Ovary (tissue), 9 donors: ENCODE data around the gene CD4. TPM values are rescaled to one million over a fixed set of nuclear protein-coding genes. Genes with fewer than 3 reads are reported as not detected.

ENCODE experiments used
- DNase-seq, 5 donors: peaks; one replicate each; pipeline ENCODE4 v3.0.0-alpha.2; 2019 to 2020
- H3K27ac ChIP-seq, 2 donors: fragments of 200-600 bp; one replicate each; pipeline versions ENCODE4 v1.5.1 to v1.8.0; 2019 to 2022
- H3K27me3 ChIP-seq: fragments of 200-600 bp; one replicate; pipeline ENCODE4 v1.8.0; 2022
- H3K36me3 ChIP-seq: fragments of 200-600 bp; sonication (generic); one replicate; pipeline ENCODE4 v1.5.1; 2019
- H3K4me1 ChIP-seq: one replicate; pipeline ENCODE4 v1.8.1; 2013; ENCODE audit warnings: mild to moderate bottlenecking, moderate library complexity; ENCODE audit not compliant: insufficient read depth
- H3K4me3 ChIP-seq: fragments of 200-600 bp; sonication (generic); one replicate; pipeline ENCODE4 v1.5.1; 2017
- H3K9me3 ChIP-seq, 2 donors: fragments of 200-600 bp in 1 of 2; sonication (generic) in 1 of 2; one replicate each; pipeline versions ENCODE4 v1.5.1 to v1.8.1; 2013 to 2019; ENCODE audit warnings: mild to moderate bottlenecking in 1 of 2, moderate library complexity in 1 of 2
- EP300 ChIP-seq: sonication (generic); formaldehyde crosslinking; IDR thresholded peaks from one replicate; pipeline ENCODE4 v1.6.1; 2017; ENCODE audit warnings: antibody characterized with exemption
- POLR2A ChIP-seq: fragments of 450-650 bp; IDR thresholded peaks from one replicate; pipeline ENCODE4 v1.6.1; 2017; ENCODE audit warnings: antibody characterized with exemption, mild to moderate bottlenecking, moderate library complexity
- WGBS, 3 donors: extraction: QIAGEN DNeasy Blood & Tissue Kit in 1 of 3; methylation state at CpG; one replicate each; pipeline versions ENCODE4 v1.1.5 to v1.1.7; 2013 to 2017; 5-methylcytosine and 5-hydroxymethylcytosine counted together
- intact Hi-C, 4 donors: fragments of 100-400 bp; cut with DNase I; formaldehyde crosslinking; loops; one replicate each; pipeline versions ENCODE4 v1.11.0 to v1.15.1; 2022 to 2023
- polyA plus RNA-seq, 2 donors: library from polyadenylated mRNA; stranded (reverse); fragments of 200-250 nt in 1 of 2; fragments of 350-450 nt in 1 of 2; fragmentation: Illumina TruSeq in 1 of 2; extraction: RNeasy Lipid Tissue Mini Kit (QIAGEN cat#74804) in 1 of 2; gene quantifications; one replicate each; pipeline ENCODE4 v1.2.3, GENCODE V29; 2013 to 2014
- total RNA-seq, 7 donors: library from RNA; depleted of rRNA in 2 of 7; stranded (reverse); fragments of >200 nt in 2 of 7; fragmentation: NEBNext Ultra II Directional in 3 of 7; extraction: Animal tissue kit (Norgen Biotek cat#: 25700) in 3 of 7; gene quantifications; one replicate each; pipeline versions ENCODE4 v1.1.0 to v1.2.4, GENCODE V29; 2016 to 2023
- TF ChIP-seq, protein P1 (sequence below), 3 donors: fragments of 450-650 bp in 2 of 3; fragments of 200-600 bp in 1 of 3; IDR thresholded peaks; one replicate each; pipeline versions ENCODE4 v1.5.1 to v1.8.0; 2016 to 2022; ENCODE audit warnings: antibody characterized with exemption in 3 of 3, mild to moderate bottlenecking in 1 of 3
- donor health status: DM: no; HTN: no; CAD: no; lungs with moderate emphysema.
- donor health status: DM: no; HTN: no; CAD: no.
- donor health status: Bipolar disorder and iron deficiency.
- donor health status: DM: yes; HTN: yes; CAD: no.
- donor health status: DM: no; HTN: no; CAD: no.
- donor health status: DM: yes; HTN: yes; CAD: no.

CD4 gene
- total and polyA plus RNA-seq, 9 donors = 2.1 to 40.2 (median 10.3) TPM

DNA sequence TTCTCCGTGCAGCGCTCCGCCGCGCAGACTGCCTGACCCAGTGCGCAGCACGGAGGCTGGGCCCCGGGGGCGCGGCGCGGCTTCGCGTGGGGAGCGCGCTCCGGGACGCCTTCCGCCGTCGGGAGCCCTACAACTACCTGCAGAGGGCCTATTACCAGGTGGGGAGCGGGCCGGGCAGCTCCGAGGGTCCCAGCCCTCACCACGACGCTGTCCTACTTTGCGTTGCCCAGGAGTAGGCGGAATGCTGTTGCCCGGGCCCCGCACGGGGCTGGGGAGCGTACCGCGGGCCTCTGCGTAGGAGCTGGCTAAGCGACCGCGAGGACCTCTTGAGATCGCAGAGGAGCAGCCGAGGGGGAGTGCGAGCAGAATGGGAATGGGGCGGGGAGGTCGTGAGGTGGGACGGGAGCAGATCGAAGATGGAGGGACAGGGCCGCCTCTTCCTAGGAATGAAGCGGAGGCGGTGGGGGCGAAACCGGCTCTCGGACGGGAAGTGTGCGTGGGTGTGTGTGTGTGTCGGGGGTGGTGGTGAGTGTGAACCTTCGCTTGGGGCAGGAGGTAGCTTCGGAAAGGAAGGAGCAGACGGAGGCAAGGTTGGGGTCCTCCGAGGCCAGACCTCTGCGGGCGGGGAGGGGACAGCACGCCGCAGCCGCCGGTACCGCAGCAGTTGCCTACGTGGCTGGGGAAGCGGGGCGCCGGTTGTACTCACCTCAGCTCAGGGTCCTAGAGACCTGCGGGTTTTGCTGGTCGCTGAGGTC is 39.6 kb downstream of the CD4 start:
- intact Hi-C loops = loop anchor here in 3 of 4 donors (5.0 kb wide), 3 partner anchors 77 to 212 kb away; partner anchors contain the start of gene MLF2 (in 2 of the 3)
- peak; percentile 64 to 76 (median 69) for DNase-seq

DNA sequence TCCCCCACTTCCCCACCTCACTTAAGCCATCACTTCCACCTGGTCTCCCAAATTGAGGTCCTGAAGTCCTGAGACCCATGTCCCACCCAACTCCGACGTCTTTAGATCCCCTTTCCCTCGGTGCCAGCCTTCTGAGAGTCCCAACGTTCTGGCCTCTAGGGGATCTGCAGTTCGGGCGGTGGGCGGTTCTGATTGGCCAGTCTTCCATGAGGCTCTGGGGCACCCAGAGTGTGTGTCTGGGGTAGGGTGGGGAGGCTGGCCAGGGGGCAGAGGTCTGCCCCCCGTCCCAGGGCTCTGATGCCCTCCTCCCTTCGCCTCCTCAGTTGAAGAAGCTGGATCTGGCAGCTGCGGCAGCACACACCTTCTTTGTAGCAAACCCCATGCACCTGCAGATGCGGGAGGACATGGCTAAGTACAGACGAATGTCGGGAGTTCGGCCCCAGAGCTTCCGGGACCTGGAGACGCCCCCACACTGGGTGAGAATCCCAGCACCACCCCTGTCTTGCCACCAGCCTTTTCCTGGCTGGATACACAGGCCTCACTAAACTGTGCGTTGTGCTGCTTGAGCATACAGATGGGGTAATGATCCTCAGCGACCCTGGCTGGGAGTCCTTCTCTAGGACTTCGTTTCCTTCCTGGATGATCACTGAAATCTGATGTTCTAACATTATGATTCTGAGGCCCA is 40.4 kb downstream of the CD4 start:
- Histone ChIP-seq H3K4me1 (peaks cover 8% of the 10 kb centered on the region), H3K27ac (peak overlapping the region; percentile 79 to 93), H3K27me3 (no peaks in the 10 kb centered on the region), H3K9me3 (no peaks in the 10 kb centered on the region), H3K4me3 (peak overlapping the region; percentile 95), H3K36me3 (no peaks in the 10 kb centered on the region)
- TF ChIP-seq, protein P1, sequence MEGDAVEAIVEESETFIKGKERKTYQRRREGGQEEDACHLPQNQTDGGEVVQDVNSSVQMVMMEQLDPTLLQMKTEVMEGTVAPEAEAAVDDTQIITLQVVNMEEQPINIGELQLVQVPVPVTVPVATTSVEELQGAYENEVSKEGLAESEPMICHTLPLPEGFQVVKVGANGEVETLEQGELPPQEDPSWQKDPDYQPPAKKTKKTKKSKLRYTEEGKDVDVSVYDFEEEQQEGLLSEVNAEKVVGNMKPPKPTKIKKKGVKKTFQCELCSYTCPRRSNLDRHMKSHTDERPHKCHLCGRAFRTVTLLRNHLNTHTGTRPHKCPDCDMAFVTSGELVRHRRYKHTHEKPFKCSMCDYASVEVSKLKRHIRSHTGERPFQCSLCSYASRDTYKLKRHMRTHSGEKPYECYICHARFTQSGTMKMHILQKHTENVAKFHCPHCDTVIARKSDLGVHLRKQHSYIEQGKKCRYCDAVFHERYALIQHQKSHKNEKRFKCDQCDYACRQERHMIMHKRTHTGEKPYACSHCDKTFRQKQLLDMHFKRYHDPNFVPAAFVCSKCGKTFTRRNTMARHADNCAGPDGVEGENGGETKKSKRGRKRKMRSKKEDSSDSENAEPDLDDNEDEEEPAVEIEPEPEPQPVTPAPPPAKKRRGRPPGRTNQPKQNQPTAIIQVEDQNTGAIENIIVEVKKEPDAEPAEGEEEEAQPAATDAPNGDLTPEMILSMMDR (IDR thresholded peaks at IDR 0.05) = no peak
- TF ChIP-seq EP300 (no peak), POLR2A (no peak)
- intact Hi-C loops = loop anchor here in 3 of 4 donors (5.0 kb wide), 3 partner anchors 77 to 212 kb away; partner anchors contain the start of gene MLF2 (in 2 of the 3)
- WGBS, 3 donors = 22 to 28% (median 26%) methylated on average over 19 of the region's 19 CpGs
- peak in 1 of 5 donors; percentile 40 for DNase-seq

More for the DNA sequence above, 39.6 kb downstream of the CD4 start:
- peak overlapping the region; percentile 79 to 93 for H3K27ac ChIP-seq
- H3K4me3 ChIP-seq = peak overlapping the region; percentile 95
- no peaks in the 10 kb centered on the region for H3K27me3 ChIP-seq
- peaks cover 8% of the 10 kb centered on the region for H3K4me1 ChIP-seq
- 0 to 1% (median 1%) methylated on average over 48 to 71 of the region's 71 CpGs for WGBS, 3 donors
- TF ChIP-seq EP300 (no peak), POLR2A (peak; percentile 67)
- TF ChIP-seq, protein P1 (IDR thresholded peaks at IDR 0.05) = peak in 1 of 3 donors; percentile 7
- H3K36me3 ChIP-seq = no peaks in the 10 kb centered on the region
- no peaks in the 10 kb centered on the region for H3K9me3 ChIP-seq

DNA sequence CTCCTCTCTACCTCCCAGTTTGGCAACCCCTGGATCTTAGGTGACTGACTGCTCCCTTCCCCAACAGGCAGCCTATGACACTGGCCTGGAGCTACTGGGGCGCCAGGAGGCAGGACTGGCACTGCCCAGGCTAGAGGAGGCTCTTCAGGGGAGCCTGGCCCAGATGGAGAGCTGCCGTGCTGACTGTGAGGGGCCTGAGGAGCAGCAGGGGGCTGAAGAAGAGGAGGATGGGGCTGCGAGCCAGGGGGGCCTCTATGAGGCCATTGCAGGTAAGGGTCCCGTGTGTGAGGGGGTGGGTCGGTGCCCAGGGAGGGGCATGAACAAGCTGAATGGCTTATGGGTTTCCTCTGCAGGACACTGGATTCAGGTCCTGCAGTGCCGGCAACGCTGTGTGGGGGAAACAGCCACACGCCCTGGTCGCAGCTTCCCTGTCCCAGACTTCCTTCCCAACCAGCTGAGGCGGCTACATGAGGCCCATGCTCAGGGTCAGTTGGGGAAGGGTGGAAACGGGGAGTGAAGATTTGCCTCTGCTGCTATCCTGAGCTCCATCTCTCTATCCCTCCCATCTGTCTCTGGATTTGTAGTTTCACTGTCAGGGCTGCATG is 41.1 kb downstream of the CD4 start:
- peak in 1 of 5 donors; percentile 39 for DNase-seq
- TF ChIP-seq EP300 (no peak), POLR2A (no peak)
- TF ChIP-seq, protein P1 (IDR thresholded peaks at IDR 0.05) = no peak
- intact Hi-C loops = no loop called here
- Histone ChIP-seq H3K4me1 (peaks cover 6% of the 10 kb centered on the region), H3K27me3 (no peaks in the 10 kb centered on the region), H3K27ac (no peak overlapping the region), H3K4me3 (no peak overlapping the region), H3K36me3 (no peaks in the 10 kb centered on the region), H3K9me3 (no peaks in the 10 kb centered on the region)
- WGBS, 3 donors = 82 to 85% (median 84%) methylated on average over 11 of the region's 11 CpGs

DNA sequence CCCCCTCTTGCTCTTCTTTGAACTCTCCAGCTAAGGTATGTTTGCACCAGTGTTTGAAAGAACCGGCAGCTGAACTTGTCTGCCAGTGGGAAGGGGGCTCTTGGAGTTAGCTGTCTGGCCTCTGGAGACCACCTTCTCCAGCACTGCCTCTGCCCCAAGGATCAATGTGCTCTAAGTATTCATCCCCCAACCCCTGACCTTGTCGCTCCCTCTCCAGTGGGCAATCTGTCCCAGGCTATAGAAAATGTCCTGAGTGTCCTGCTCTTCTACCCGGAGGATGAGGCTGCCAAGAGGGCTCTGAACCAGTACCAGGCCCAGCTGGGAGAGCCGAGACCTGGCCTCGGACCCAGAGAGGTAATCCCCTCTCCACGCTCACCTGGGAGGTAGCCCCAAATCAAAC is 41.7 kb downstream of the CD4 start:
- no peak for DNase-seq
- 80 to 89% (median 85%) methylated on average over 6 of the region's 6 CpGs for WGBS, 3 donors
- no peaks in the 10 kb centered on the region for H3K27me3 ChIP-seq
- no peak overlapping the region for H3K27ac ChIP-seq
- intact Hi-C loops = no loop called here
- H3K4me3 ChIP-seq = no peak overlapping the region
- H3K9me3 ChIP-seq = no peaks in the 10 kb centered on the region
- H3K4me1 ChIP-seq = peaks cover 4% of the 10 kb centered on the region
- TF ChIP-seq POLR2A = no peak
- TF ChIP-seq EP300 = no peak
- TF ChIP-seq, protein P1 (IDR thresholded peaks at IDR 0.05) = no peak
- H3K36me3 ChIP-seq = no peaks in the 10 kb centered on the region
